H9 (cell line): ENCODE results near the gene MRC2. TPM values are rescaled to one million over a fixed set of nuclear protein-coding genes. Genes with fewer than 3 reads are reported as not detected.

Source experiments
- DNase-seq: peaks from one replicate; pipeline ENCODE4 v3.0.0-alpha.2; 2017
- H2AFZ ChIP-seq: one replicate; pipeline ENCODE4 v1.6.1; 2013; ENCODE audit warnings: mild to moderate bottlenecking, low read length, control low read depth, moderate library complexity
- H2AK5ac ChIP-seq: 2 replicates; pipeline ENCODE4 v1.6.1; 2013; ENCODE audit warnings: low read length, control low read depth, mixed read lengths; ENCODE audit not compliant: insufficient read length
- H2BK120ac ChIP-seq: one replicate; pipeline ENCODE4 v1.6.1; 2013; ENCODE audit warnings: low read depth, mild to moderate bottlenecking, low read length, control low read depth, inconsistent platforms; ENCODE audit not compliant: poor library complexity, severe bottlenecking
- H2BK12ac ChIP-seq: 2 replicates; pipeline ENCODE4 v1.6.1; 2013; ENCODE audit warnings: low read length, control low read depth, mixed read lengths, low read depth; ENCODE audit not compliant: insufficient read length
- H2BK15ac ChIP-seq: 2 replicates; pipeline ENCODE4 v1.6.1; 2013; ENCODE audit warnings: low read depth, low read length, control low read depth
- H2BK20ac ChIP-seq: one replicate; pipeline ENCODE4 v1.6.1; 2013; ENCODE audit warnings: low read depth, mild to moderate bottlenecking, low read length, control low read depth, inconsistent platforms; ENCODE audit not compliant: poor library complexity, severe bottlenecking
- H2BK5ac ChIP-seq: 2 replicates; pipeline ENCODE4 v1.6.1; 2013; ENCODE audit warnings: low read length, control low read depth, mixed read lengths; ENCODE audit not compliant: insufficient read length
- H3K14ac ChIP-seq: 2 replicates; pipeline ENCODE4 v1.6.1; 2013; ENCODE audit warnings: low read length, control low read depth; ENCODE audit not compliant: insufficient read depth
- H3K18ac ChIP-seq: 2 replicates; pipeline ENCODE4 v1.6.1; 2013; ENCODE audit warnings: low read depth, mild to moderate bottlenecking, mixed read lengths, low read length, control low read depth; ENCODE audit not compliant: insufficient read length
- H3K23ac ChIP-seq: 2 replicates; pipeline ENCODE4 v1.6.1; 2013; ENCODE audit warnings: low read length, control low read depth, mixed read lengths, low read depth; ENCODE audit not compliant: insufficient read length
- H3K23me2 ChIP-seq: 2 replicates; pipeline ENCODE4 v1.6.1; 2013; ENCODE audit warnings: low read depth, mild to moderate bottlenecking, mixed read lengths, low read length, control low read depth; ENCODE audit not compliant: insufficient read length, poor library complexity, severe bottlenecking
- H3K27ac ChIP-seq: 2 replicates; pipeline ENCODE4 v1.5.1; 2013; ENCODE audit warnings: low read length, control low read depth, mixed read lengths, low read depth; ENCODE audit not compliant: insufficient read length
- H3K27me3 ChIP-seq: 2 replicates; pipeline ENCODE4 v1.6.1; 2013; ENCODE audit warnings: low read length, control low read depth, inconsistent platforms; ENCODE audit not compliant: insufficient read depth
- H3K4ac ChIP-seq: 2 replicates; pipeline ENCODE4 v1.6.1; 2013; ENCODE audit warnings: low read depth, mild to moderate bottlenecking, control low read depth, inconsistent platforms, low read length, moderate library complexity
- H3K4me1 ChIP-seq: 2 replicates; pipeline ENCODE4 v1.6.1; 2013; ENCODE audit warnings: low read length, control low read depth, inconsistent platforms; ENCODE audit not compliant: insufficient read depth
- H3K4me2 ChIP-seq: 2 replicates; pipeline ENCODE4 v1.6.1; 2013; ENCODE audit warnings: low read length, control low read depth, mixed read lengths; ENCODE audit not compliant: insufficient read length, insufficient read depth
- H3K56ac ChIP-seq: 2 replicates; pipeline ENCODE4 v1.6.1; 2013; ENCODE audit warnings: low read depth, mild to moderate bottlenecking, mixed read lengths, low read length, control low read depth; ENCODE audit not compliant: insufficient read length
- H3K79me1 ChIP-seq: 2 replicates; pipeline ENCODE4 v1.6.1; 2013; ENCODE audit warnings: low read depth, mild to moderate bottlenecking, moderate library complexity, low read length, control low read depth, inconsistent platforms; ENCODE audit not compliant: insufficient read depth, poor library complexity, severe bottlenecking
- H3K79me2 ChIP-seq: 2 replicates; pipeline ENCODE4 v1.6.1; 2013; ENCODE audit warnings: low read length, control low read depth, inconsistent platforms; ENCODE audit not compliant: insufficient read depth
- H3K9ac ChIP-seq: 2 replicates; pipeline ENCODE4 v1.6.1; 2013; ENCODE audit warnings: low read length, control low read depth, mixed read lengths; ENCODE audit not compliant: insufficient read length; ENCODE audit errors: extremely low read depth
- H3K9me3 ChIP-seq: one replicate; pipeline ENCODE4 v1.6.1; 2013; ENCODE audit warnings: low read depth, low read length, inconsistent platforms; ENCODE audit not compliant: control insufficient read depth
- H3T11ph ChIP-seq: one replicate; pipeline ENCODE4 v1.6.1; 2013; ENCODE audit warnings: mild to moderate bottlenecking, low read length, control low read depth, inconsistent platforms
- H4K20me1 ChIP-seq: one replicate; pipeline ENCODE4 v1.6.1; 2013; ENCODE audit not compliant: control insufficient read depth, insufficient read length, insufficient read depth
- H4K5ac ChIP-seq: 2 replicates; pipeline ENCODE4 v1.6.1; 2013; ENCODE audit warnings: low read depth, mild to moderate bottlenecking, mixed read lengths, low read length, control low read depth; ENCODE audit not compliant: insufficient read length
- H4K8ac ChIP-seq: replicated peaks from 2 replicates; pipeline ENCODE4 v1.6.1; 2013; ENCODE audit warnings: low read length, control low read depth, mixed read lengths, low read depth; ENCODE audit not compliant: insufficient read length
- H4K91ac ChIP-seq: 2 replicates; pipeline ENCODE4 v1.6.1; 2013; ENCODE audit warnings: low read depth, mild to moderate bottlenecking, moderate library complexity, mixed read lengths, low read length, control low read depth; ENCODE audit not compliant: insufficient read length
- H3K27ac Mint-ChIP-seq, 3 experiments: 2 replicates in 2 of 3; 3 replicates in 1 of 3; pipeline ENCODE4 v1.8.0; 2020 to 2021; ENCODE audit warnings: mixed read lengths in 3 of 3, mild to moderate bottlenecking in 1 of 3, moderate library complexity in 1 of 3
- H3K27me3 Mint-ChIP-seq: 2 replicates; pipeline ENCODE4 v1.8.0; 2021; ENCODE audit warnings: low read depth, mild to moderate bottlenecking, moderate library complexity, mixed read lengths
- H3K36me3 Mint-ChIP-seq, 3 experiments: 2 replicates in 2 of 3; 3 replicates in 1 of 3; pipeline ENCODE4 v1.8.0; 2020 to 2021; ENCODE audit warnings: low read depth in 3 of 3, mixed read lengths in 3 of 3; ENCODE audit not compliant: insufficient read depth in 1 of 3
- H3K4me1 Mint-ChIP-seq, 2 experiments: 2 replicates each; pipeline ENCODE4 v1.8.0; 2020; ENCODE audit warnings: mixed read lengths in 2 of 2
- H3K4me3 Mint-ChIP-seq, 2 experiments: 2 replicates in 1 of 2; 3 replicates in 1 of 2; pipeline ENCODE4 v1.8.0; 2020 to 2021; ENCODE audit warnings: mild to moderate bottlenecking in 2 of 2, mixed read lengths in 2 of 2, moderate library complexity in 1 of 2
- H3K9me3 Mint-ChIP-seq, 2 experiments: 2 replicates in 1 of 2; 3 replicates in 1 of 2; pipeline ENCODE4 v1.8.0; 2020; ENCODE audit warnings: mild to moderate bottlenecking in 2 of 2, mixed read lengths in 2 of 2, moderate library complexity in 1 of 2
- CTCF ChIP-seq: fragments of 200-600 bp; sonication (generic); conservative IDR thresholded peaks from 3 replicates; pipeline ENCODE4 v1.8.0; 2021; ENCODE audit warnings: antibody characterized with exemption, mild to moderate bottlenecking
- WGBS: extraction: QIAGEN DNeasy Blood & Tissue Kit; methylation state at CpG from one replicate; pipeline ENCODE4 v1.1.7; 2013; ENCODE audit warnings: missing lambda C conversion rate, low lambda C conversion rate, mixed read lengths; ENCODE audit not compliant: insufficient read length; ENCODE audit errors: extremely low coverage; 5-methylcytosine and 5-hydroxymethylcytosine counted together
- total RNA-seq: library from RNA; stranded (reverse); gene quantifications from 2 replicates; pipeline ENCODE4 v1.2.1, GENCODE V29; 2021

Gene MRC2
- total RNA-seq, 1 experiment from 2014 or later: 18.7 TPM

DNA sequence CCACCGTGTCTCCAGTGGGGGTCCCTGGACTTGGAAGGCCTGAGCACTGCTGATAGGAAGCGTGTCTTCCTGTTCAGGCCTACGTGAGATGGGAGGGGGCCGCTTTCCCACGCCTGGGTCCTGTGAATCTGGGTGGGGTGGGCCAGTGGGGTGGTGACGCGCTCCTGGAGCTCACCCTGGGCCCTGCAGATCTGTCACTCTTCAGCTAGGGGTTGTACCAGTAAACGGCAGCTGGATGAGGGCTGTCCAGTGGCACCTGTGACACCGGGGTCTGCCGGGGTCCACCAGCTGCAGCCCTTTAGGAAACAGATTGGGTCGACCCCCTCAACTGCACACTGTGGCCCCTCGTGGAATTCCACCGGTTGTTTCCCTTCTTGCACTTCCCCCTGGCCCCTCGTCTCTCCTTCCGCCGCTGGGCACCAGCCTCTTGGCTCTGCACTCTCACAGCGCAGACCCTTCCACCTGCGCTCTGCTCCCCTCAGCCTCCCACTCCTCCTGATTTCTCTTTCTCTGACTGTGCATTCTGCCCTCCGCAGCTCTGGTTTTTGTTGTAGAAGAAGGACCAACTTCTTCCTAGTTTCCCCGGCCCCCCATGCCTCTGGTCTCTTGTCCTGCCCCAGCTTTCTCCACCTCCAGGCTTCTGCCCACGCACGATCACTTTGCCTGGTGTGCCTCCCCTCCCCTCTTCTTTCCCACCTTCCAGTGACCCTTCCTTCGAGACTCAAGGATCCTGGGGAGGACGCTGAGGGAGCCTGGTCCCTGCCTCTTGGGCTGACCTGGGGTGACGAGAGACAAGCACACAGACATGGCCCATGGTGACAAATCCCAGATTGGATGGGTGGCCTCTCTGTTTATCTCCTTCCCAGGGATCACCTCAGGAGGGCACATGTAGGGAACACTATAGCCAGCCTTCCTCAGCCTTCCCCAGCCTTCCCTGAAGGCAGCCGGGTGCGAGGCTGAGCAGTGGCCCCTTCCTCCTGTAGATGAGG, 4.8 kb downstream of the MRC2 start:
- Mint-ChIP-seq H3K36me3 (peaks cover 0 to 9% (median 5%) of the 10 kb centered on the region in 3 experiments; a peak in 5 of 7 replicates), H3K27ac (peak overlapping the region; percentile 74 to 91 (median 87); a peak in 6 of 7 replicates), H3K4me3 (peak overlapping the region in 1 of 2 experiments; percentile 31; a peak in 1 of 5 replicates), H3K9me3 (no peaks in the 10 kb centered on the region; a peak in 1 of 5 replicates), H3K4me1 (peaks cover 38 to 41% of the 10 kb centered on the region in 2 experiments), H3K27me3 (peaks cover 13% of the 10 kb centered on the region)
- H3K23ac ChIP-seq: no peak overlapping the region
- H3K4me1 ChIP-seq: peaks cover 9% of the 10 kb centered on the region; the same call in 1 of the 2 replicates
- no peaks in the 10 kb centered on the region for H4K20me1 ChIP-seq
- no peaks in the 10 kb centered on the region for H3K9me3 ChIP-seq
- no peaks in the 10 kb centered on the region for H3K27me3 ChIP-seq
- no peak overlapping the region for H4K5ac ChIP-seq
- peaks cover 9% of the 10 kb centered on the region for H3K23me2 ChIP-seq
- no peak overlapping the region for H2BK120ac ChIP-seq
- no peak for DNase-seq
- peak overlapping the region; percentile 3 for H3K18ac ChIP-seq
- H4K8ac ChIP-seq: no peak overlapping the region
- H3K79me2 ChIP-seq: peaks cover 4% of the 10 kb centered on the region; the same call in 1 of the 2 replicates
- TF ChIP-seq CTCF: no peak
- H3K4me2 ChIP-seq: no peak overlapping the region
- H2BK15ac ChIP-seq: no peak overlapping the region
- H3K56ac ChIP-seq: no peak overlapping the region
- H2AFZ ChIP-seq: no peak overlapping the region
- H2BK12ac ChIP-seq: no peak overlapping the region
- no peak overlapping the region for H2AK5ac ChIP-seq
- no peak overlapping the region for H3K27ac ChIP-seq
- no CpG with 5 or more reads among the region's 27 CpGs for WGBS
- no peak overlapping the region for H3T11ph ChIP-seq
- peak overlapping the region; percentile 48 for H3K14ac ChIP-seq
- H2BK20ac ChIP-seq: no peak overlapping the region
- peak overlapping the region; percentile 15 for H4K91ac ChIP-seq
- no peak overlapping the region for H3K4ac ChIP-seq
- no peak overlapping the region for H2BK5ac ChIP-seq
- no peak overlapping the region for H3K9ac ChIP-seq
- H3K79me1 ChIP-seq: no peaks in the 10 kb centered on the region
